Hematopoietic multipotent progenitor cell treated with erythropoietin and hydrocortisone succinate and interleukin-3 and kit ligand, for 15 days (in vitro differentiated cells): ENCODE measurements around the gene SH3YL1.

ENCODE experiments used
- DNase-seq: peaks from one replicate; pipeline ENCODE4 v3.0.0-alpha.2; 2015; ENCODE audit warnings: low spot score

Gene SH3YL1

GRCh38 chr2:223451-223850 lies 40.4 kb downstream of the SH3YL1 start:
- DNase-seq: no peak

DNA sequence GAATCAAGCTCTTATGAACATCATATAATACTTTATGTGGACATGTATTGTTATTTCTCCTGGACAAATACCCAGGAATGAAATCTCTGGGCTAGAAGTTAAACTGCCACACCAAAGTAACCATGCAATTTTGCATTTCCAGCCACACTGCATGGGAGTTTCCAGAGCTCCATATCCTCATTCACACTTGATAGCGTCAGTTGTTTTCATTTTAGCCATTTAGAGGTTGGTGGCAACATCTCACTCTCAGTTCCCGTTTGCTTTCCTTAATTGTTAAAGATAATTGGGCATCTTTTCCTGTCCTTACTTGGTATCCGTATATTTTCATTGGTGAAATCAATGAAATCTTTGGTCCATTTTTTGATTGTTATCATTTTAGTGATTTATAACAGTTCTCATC lies 47.8 kb downstream of the SH3YL1 start:
- no peak for DNase-seq

DNA sequence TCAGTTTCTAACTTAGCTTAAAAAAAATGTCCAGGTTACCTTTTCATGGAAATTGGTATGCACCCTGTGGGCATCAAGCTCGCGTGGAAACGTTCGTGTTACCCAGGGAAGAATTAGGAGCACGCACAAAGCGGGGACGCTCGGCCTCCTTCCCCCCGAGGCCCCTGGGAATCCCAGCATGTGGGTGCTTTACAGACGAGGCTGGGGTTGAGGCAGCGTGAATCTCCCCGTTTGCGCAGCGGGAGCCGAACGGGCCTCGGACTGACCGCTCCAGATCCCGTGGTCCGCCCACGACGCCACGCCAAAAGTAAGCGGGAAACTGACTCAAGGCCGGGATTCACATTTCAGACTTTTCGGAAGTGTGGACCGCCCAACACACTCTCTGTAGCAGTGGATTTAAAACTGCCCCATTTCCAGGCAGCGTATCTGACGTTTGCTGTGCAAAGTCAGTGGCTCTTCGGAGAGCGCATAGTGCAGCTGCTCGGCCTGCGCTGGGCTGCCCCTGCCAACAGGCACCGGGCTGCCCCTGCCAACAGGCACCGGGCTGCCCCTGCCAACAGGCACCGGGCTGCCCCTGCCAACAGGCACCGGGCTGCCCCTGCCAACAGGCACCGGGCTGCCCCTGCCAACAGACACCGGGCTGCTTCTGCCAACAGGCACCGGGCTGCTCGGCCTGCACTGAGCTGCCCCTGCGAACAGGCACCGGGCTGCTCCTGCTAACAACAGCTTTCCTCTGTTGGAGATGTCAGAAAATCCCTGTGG lies 49.7 kb downstream of the SH3YL1 start:
- DNase-seq: no peak

DNA sequence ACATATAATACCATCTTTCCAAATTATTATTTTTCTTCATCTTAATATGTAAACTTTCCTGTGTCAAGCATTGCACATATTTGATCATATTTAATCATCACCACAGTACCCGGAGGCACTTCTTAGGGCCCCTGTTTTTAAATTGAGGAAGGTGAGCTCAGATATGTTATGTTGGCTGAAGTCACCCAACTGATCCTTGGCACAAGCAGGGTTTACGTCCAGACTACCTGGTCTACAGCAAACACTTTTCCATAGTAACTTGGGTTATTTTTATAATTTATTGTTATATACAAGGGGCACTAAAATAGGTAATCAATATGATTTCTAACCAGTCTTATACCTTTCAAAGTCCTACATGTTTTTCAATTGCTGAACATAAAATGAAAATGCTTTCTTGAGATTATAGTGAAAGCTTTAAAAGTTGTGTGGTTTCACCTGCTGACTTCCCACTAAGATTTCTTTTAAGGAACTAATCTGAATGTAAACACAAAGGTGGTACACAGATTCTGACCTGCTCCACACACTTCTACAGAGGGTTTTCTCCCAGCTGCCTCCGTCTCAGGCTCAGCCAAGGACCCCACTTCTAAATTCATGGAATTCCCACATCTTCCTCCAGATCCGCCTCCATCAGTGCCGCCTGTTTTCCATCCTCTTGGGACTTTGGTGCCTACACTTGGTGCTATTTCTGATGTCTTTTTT lies 52.2 kb downstream of the SH3YL1 start:
- no peak for DNase-seq

DNA sequence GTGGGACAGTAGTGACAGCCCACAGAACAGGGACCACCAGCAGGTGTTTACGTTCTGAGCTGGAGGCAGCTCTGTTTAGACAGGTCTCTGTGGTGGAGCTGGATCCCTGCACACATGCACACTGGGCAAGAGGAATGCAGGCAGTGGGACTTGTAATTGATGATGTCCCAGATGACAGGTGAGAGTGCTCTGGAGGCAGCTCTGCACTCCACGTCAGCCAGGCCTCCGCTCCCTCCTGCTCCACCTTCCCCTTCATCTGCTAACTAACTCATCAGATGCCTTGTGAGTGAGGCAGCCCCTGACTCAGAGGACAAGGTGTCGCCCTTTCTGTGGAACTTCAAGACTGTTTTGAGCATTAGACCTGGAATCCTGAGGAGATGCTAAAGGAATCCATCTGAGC lies 53.2 kb downstream of the SH3YL1 start:
- DNase-seq: no peak

DNA sequence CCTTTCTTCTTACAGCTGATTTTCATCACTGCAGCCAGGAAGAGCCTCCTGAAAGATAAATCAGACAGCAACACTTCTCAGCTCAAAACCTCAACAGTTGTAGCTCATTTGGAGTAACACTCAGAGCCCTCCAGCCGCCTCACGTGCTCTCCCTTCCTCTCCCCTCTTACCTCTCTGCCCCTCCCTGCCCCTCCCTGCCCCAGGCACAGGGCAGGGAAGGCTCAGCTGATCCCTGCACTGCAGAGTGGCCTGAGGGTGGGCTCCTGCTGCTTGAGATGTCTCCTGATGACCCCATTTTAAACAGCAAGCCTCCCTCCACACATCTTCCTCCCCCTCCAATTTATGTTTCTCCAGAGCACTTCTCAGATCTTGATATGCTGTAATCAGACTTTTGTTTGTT lies 54.4 kb downstream of the SH3YL1 start:
- no peak for DNase-seq

- DNase-seq: no peak
Measured at GRCh38 chr2:208335-208734, 55.5 kb downstream of the SH3YL1 start.

DNA sequence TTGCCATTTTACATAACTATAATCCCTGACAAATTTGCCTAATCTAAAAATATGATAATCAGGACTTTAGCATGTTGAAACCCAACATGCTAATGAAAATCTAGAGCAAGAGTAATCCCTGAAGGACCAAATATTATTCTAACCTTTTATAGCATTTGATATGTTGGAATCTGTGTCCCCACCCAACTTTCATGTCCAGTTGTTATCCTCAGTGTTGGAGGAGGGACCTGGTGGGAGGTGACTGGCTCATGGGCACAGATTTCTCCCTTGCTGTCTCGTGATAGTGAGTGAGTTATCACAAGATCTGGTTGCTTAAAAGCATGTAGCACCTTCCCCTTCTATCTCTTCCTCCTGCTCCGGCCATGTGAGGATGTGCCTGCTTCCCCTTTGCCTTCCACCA lies 59.8 kb downstream of the SH3YL1 start:
- DNase-seq: no peak

- no peak for DNase-seq
Measured at GRCh38 chr2:203401-203800, 60.4 kb downstream of the SH3YL1 start.

DNA sequence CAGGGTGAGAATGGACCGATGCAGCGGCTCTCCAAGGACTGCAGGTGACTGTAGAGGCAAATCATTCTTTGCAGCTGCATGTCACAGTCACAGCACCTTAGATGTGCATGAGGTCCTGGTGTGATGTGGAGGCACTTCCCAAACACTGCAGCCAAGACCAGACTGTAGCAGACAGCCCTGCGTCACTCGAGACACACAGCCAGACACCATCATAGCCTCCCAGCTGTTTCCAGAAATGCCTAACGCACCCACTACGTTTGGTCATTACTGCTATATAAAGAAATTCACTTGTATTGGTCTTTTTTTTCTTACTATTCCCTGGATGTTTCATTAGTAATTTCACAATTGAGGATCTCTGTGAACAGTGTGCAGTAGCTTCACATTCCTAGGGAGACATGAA lies 60.9 kb downstream of the SH3YL1 start:
- no peak for DNase-seq

DNA sequence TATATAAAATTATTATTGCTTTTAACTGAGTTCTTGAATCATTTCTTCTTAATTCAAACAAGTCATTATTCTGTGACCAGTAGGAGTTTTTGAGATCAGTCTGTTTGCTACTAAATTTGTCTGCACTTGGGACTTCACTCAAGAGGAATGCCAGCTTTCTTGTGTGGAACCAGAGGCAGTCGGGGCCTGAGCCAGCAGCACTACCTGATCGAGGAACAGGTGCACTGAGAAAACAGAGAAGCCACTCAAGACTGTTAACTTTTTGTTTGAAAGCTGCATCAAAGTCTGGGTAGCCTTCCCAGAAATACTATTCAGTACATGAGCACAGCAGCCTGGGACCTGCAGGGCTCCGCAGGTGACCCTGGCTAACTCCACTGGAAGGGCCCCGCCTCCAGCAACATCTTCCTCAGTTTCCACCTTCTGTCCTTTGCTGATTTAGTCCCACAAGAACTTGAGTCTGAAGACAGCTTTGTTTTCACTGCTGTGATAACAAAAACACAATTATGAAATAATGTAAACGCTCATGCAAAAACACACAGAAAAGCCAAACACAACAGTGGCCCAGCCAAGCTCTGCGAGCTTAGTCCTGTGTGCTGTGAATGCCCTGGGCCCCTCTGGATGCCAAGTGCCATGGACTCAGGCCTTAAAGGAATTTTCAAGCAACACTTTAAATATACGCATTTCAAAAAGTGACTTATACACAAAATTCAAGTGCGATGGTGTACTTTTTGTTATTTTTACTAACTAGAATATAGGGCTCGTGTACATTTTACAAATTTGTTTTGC lies 62.0 kb downstream of the SH3YL1 start:
- no peak for DNase-seq

- no peak for DNase-seq
Measured at GRCh38 chr2:199041-199966, 64.5 kb downstream of the SH3YL1 start.

DNA sequence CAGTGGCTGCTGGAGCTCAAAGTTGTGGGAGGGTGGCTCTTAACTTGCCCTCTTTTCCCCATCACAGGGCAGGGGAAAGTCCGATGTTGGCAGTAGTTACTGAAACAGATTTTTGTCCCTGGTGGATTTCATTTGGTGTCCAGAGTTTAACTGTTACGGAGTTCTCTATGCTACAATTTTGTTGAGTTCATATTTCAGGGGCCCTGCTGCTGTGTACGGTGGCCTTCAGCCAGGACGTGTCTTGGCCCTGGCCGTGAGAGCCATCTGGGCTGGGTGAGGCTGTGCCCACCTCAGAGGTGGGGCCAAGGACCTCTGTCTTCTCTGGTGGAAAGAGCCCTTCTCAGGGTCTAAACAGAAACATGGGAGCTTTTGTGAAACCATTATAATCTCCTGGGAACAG lies 67.4 kb downstream of the SH3YL1 start:
- DNase-seq: no peak

DNA sequence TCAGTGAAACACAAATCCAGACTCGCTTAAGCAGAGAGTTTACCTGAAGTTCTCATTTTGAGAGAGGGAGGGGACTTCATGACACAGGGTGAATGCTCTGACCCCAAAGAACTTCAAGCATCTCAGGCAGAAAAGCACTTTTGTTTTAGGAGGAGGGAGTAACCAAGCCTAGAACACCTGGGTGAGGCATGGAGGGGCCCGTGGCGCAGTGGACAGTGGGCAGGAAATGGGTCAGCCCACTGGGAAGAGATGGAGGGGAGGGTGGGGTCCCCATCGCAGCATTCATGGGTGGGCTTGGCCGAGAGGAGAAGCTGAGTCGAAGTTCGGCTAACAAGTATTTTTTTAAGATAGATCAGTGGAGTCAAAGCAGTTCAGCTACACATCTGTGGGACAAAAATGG lies 67.9 kb downstream of the SH3YL1 start:
- DNase-seq: no peak

DNA sequence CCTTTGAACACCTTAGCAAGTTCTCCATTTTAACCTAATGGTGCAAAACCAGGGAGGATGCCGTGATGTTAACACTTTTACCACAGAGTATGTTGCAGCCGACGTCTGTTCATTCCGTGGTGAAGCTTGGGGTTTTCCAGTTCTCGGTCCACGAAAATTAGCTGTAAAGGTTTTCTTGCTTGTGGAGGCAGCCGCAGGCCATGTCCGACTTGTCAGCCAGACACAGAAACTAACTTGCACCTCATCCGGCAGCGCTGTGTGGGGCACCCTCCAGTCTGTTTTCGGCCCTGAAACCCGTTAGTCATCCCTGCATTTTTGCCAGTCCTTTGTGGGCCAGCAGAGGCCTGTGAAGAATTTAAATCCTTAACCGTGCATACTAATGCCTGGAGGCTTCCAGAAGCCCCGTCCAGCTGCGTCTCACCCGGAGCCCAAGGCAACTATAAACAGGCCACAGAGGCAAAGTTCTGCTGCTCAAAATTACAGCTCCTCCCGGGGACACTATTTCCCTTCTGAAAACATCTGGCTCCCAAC lies 70.6 kb downstream of the SH3YL1 start:
- DNase-seq: no peak

DNA sequence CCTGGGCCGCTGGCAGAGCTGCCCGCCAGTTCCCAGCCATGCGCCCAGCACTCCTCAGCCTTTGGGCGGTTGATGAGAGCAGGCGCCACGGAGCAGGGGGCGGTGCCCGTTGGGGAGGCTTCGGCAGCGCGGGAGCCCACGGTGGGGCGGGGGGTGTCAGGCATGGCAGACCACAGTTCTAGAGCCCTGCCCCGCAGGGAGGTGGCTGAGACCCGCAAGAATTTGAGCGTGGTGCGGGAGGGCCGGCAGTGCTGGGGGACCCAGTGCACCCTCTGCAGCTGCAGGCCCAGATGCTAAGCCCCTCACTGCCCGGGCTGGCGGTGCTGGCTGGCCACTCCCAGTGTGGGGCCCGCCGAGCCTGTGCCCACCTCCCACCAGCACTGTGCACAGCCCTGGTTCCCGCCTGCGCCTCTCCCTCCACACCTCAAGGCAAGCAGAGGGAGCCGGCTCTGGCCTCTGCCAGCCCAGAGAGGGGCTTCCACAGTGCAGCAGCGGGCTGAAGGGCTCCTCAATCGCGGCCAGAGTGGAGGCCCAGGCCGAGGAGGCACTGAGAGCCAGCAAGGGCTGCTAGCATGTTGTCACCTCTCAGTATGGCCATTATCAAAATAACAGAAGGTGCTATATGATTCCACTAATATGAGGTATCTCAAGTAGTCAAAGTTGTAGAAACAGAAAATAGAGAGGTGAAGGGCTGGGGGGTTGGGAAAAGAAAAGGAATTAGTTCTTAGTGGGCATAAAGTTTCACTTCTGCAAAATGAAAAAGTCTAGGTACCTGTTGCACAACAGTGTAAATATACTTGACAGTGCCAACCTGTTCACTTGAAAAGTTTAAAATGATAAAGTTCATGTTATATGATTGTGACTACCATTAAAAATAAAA lies 72.3 kb downstream of the SH3YL1 start:
- DNase-seq: no peak

- no peak for DNase-seq
Measured at GRCh38 chr2:187825-188224, 76.0 kb downstream of the SH3YL1 start.

DNA sequence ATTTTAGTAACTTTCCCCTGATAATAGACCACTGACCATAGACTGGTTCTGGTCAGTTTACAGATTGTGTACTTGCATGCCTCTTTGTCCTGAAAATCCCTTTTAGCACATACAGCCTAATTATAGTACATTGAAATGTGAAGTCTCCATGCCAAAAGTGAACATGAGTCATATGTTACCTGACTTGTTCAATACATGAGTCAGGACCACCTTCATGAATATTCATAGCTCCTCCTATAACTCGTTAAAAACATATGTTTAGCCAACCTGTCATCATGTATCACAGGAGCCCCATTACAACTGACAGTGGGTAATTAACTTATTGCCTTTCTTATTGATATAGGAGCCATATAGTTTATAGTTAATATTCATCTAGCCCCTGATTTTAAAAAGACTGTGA lies 78.6 kb downstream of the SH3YL1 start:
- DNase-seq: no peak

GRCh38 chr2:184695-185094 lies 79.1 kb downstream of the SH3YL1 start:
- DNase-seq: no peak

DNA sequence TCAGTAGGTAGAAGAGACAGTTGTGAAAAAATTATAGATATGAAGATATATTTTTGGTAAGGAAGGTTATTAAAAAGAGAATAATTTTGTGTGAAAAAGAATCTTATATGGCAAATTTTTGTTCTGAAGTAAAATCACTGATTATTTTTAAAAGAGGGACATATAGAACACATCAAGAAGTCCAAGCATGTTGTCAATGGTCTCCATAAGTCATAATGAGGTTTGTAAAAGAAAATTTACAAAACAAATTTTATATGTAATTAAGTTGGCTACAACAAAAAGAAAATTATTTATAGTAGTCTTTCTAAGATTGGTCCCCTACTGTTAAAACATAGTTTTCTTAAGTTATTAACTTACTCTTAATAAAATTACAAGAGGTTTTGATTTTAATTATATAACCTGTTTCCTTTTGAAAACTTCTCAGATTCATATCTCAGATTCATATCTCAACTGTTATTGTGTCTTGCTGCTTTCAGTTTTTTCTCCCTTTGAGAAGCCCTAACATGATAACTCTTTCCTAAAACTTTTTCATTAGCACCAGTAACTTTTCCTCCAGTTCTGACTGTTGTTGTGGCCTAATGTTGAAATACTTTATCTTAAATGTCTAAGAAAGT lies 81.2 kb downstream of the SH3YL1 start:
- no peak for DNase-seq
